Measurements from ENCODE around the gene VAPB. TPM values are rescaled to one million over a fixed set of nuclear protein-coding genes. Genes with fewer than 3 reads are reported as not detected.

The VAPB gene
- total RNA-seq, 4 donors from 2014 or later = 24.6 to 30.8 (median 29.4) TPM

DNA sequence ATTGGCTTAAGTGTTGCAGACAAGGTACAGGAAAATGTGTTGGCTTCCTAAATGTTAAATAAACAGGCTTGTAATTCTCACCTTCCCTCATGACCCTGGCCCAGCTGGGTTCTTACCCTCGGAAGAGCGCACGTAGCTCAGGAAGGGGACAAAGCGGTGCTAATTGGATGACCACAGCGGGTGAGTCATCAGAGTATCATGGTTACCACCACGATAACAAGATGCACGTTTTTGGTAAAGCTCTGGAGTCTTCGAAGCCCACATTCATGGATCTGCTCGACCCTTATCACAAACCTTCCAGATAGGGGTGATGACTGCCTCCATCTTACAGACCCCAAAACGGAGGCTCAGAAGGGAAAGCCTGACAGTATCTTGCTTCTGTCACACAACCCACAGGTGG lies 93.4 kb downstream of the VAPB start:
- Histone ChIP-seq H3K4me3 (no peak overlapping the region), H3K9me3 (peaks cover 0 to 6% (median 3%) of the 10 kb centered on the region in 4 donors), H3K4me1 (no peaks in the 10 kb centered on the region), H3K27ac (no peak overlapping the region), H3K27me3 (no peaks in the 10 kb centered on the region), H3K36me3 (no peaks in the 10 kb centered on the region)
- TF ChIP-seq POLR2A (IDR thresholded peaks at IDR 0.05) = no peak
- TF ChIP-seq, protein P1, sequence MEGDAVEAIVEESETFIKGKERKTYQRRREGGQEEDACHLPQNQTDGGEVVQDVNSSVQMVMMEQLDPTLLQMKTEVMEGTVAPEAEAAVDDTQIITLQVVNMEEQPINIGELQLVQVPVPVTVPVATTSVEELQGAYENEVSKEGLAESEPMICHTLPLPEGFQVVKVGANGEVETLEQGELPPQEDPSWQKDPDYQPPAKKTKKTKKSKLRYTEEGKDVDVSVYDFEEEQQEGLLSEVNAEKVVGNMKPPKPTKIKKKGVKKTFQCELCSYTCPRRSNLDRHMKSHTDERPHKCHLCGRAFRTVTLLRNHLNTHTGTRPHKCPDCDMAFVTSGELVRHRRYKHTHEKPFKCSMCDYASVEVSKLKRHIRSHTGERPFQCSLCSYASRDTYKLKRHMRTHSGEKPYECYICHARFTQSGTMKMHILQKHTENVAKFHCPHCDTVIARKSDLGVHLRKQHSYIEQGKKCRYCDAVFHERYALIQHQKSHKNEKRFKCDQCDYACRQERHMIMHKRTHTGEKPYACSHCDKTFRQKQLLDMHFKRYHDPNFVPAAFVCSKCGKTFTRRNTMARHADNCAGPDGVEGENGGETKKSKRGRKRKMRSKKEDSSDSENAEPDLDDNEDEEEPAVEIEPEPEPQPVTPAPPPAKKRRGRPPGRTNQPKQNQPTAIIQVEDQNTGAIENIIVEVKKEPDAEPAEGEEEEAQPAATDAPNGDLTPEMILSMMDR (IDR thresholded peaks at IDR 0.05) = no peak
- no peak for DNase-seq

DNA sequence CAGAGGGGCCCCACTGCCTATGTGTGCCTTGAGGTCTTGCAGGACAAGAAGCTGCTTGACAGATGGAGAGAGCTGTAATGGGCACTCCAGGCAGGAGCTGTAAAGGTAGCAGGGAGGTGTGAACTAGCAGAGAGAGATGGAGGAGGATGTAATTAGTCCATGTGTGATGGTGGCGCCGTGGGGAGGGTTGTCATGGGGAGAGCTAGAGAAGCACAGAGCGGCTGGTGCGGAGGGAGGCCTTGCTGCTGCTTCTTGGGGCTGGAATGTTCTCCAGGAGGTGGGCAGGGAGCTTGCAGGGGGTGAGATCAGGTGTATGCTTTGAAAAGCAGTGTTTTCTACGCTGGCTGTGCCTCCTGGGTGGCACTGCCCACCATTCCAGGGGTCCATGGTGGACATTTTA lies 94.0 kb downstream of the VAPB start:
- Histone ChIP-seq H3K4me1 (no peaks in the 10 kb centered on the region), H3K36me3 (no peaks in the 10 kb centered on the region), H3K9me3 (peaks cover 0 to 6% (median under 1%) of the 10 kb centered on the region in 4 donors), H3K27ac (no peak overlapping the region), H3K27me3 (no peaks in the 10 kb centered on the region), H3K4me3 (no peak overlapping the region)
- TF ChIP-seq, protein P1 (IDR thresholded peaks at IDR 0.05) = no peak
- no peak for TF ChIP-seq POLR2A (IDR thresholded peaks at IDR 0.05)
- no peak for DNase-seq

DNA sequence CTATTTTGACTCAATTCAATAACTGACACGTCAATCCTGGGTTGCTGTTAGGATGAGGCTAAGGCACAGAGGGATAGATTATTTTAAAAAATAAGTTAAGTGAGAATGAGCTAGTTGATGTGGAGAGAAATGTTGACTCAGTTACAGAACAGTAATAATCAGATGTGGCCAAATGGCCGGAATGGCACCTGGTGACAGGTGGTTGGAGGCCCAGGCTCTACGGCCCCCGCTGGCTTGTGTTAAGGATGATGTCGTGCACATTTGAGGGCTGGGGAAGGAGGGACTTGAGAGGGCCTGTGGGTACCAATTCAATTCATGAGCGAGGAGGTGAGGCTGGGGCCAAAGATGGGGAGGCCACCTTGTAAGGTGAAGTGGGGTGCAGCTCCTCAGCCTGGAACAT lies 94.4 kb downstream of the VAPB start:
- Histone ChIP-seq H3K9me3 (peaks cover 0 to 6% (median 0%) of the 10 kb centered on the region in 4 donors), H3K27me3 (no peaks in the 10 kb centered on the region), H3K4me3 (no peak overlapping the region), H3K4me1 (no peaks in the 10 kb centered on the region), H3K36me3 (no peaks in the 10 kb centered on the region), H3K27ac (no peak overlapping the region)
- DNase-seq = no peak
- TF ChIP-seq POLR2A (IDR thresholded peaks at IDR 0.05) = no peak
- TF ChIP-seq, protein P1 (IDR thresholded peaks at IDR 0.05) = no peak

DNA sequence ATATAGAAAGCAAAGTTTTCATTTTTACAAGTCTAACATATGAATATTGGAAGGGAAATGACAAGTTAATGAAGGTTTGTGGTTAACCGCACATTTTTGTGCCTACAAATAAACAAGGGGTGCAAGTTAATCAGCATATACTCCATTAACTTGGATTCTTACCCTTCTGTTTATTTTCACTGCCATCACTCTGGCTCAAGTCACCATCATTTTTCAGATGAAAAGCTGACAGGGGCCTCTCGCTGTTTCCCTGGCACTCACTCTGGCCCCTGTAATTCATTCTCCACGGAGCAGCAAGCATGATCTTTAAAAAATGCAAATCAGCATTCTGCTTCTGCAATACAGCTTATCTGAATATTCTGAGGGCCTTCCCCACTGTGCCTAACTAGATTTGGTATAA lies 96.4 kb downstream of the VAPB start:
- H3K4me3 ChIP-seq = no peak overlapping the region
- H3K27me3 ChIP-seq = no peaks in the 10 kb centered on the region
- no peak for TF ChIP-seq POLR2A (IDR thresholded peaks at IDR 0.05)
- TF ChIP-seq, protein P1 (IDR thresholded peaks at IDR 0.05) = no peak
- H3K9me3 ChIP-seq = peaks cover 0 to 6% (median 0%) of the 10 kb centered on the region in 4 donors
- no peaks in the 10 kb centered on the region for H3K36me3 ChIP-seq
- no peak for DNase-seq
- H3K27ac ChIP-seq = no peak overlapping the region
- H3K4me1 ChIP-seq = no peaks in the 10 kb centered on the region

DNA sequence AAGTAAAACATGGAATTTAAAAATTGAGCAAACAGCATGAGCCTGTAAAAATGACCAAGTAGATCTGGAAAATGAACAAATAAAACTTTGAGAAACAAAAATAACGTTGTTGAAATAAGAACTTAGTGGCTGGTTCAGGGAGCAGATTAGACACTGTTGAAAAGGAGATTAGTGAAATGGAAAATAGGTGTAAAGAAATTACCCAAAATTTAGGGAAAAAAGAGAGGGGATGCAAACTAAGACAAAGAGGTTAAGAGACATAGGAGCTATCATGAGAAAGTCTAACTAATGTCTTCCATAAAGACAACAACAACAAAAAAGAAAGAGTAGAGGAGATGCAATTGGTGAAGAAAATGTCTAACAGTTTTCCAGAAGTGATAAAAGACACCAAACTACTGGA lies 97.2 kb downstream of the VAPB start:
- no peak for DNase-seq
- Histone ChIP-seq H3K4me1 (no peaks in the 10 kb centered on the region), H3K27ac (no peak overlapping the region), H3K9me3 (peaks cover 0 to 6% (median 0%) of the 10 kb centered on the region in 4 donors), H3K27me3 (no peaks in the 10 kb centered on the region), H3K4me3 (no peak overlapping the region), H3K36me3 (no peaks in the 10 kb centered on the region)
- TF ChIP-seq POLR2A (IDR thresholded peaks at IDR 0.05) = no peak
- TF ChIP-seq, protein P1 (IDR thresholded peaks at IDR 0.05) = no peak

All from Peyer's patch (tissue), 4 donors.